SK-N-SH (cell line): ENCODE results near the gene SLC11A1. TPM values are rescaled to one million over a fixed set of nuclear protein-coding genes. Genes with fewer than 3 reads are reported as not detected.

Experiments used
- CTCF ChIA-PET: fragments of 300-600, 350-600 bp; formaldehyde crosslinking; extraction: SDS; loops from one replicate; lab custom pipeline; 2021; lab: Yijun Ruan, JAX
- POLR2A ChIA-PET: fragments of 350-600 bp; sonication (Branson Sonifier 250); formaldehyde crosslinking; extraction: SDS; loops from one replicate; lab custom pipeline; 2020; ENCODE audit warnings: antibody characterized with exemption, inconsistent platforms; lab: Yijun Ruan, JAX
- DNase-seq: peaks from one replicate; pipeline ENCODE4 v3.0.0; 2012
- H2AFZ ChIP-seq: fragments of 200-600 bp; sonication (generic); 2 replicates; pipeline ENCODE4 v1.8.1; 2016; ENCODE audit warnings: antibody characterized with exemption, mild to moderate bottlenecking, low read depth
- H3F3A ChIP-seq: fragments of 200-600 bp; sonication (generic); replicated peaks from 2 replicates; pipeline ENCODE3; 2016; ENCODE audit warnings: antibody characterized with exemption, mild to moderate bottlenecking; ENCODE audit not compliant: insufficient read depth
- H3K27ac ChIP-seq, 2 experiments: fragments of 200-500 bp in 1 of 2; fragments of 200-600 bp in 1 of 2; sonication (Bioruptor generic) in 1 of 2; sonication (generic), shearing (Covaris generic) in 1 of 2; 2 replicates each; pipeline versions ENCODE4 v1.5.1 to v1.6.1; 2014 to 2016; ENCODE audit warnings: low read depth in 2 of 2, inconsistent platforms in 1 of 2, low read length in 1 of 2, mild to moderate bottlenecking in 1 of 2, mixed read lengths in 1 of 2
- H3K27me3 ChIP-seq: fragments of 200-600 bp; sonication (generic), shearing (Covaris generic); 2 replicates; pipeline ENCODE4 v1.6.1; 2016; ENCODE audit warnings: mixed run types; ENCODE audit not compliant: insufficient read depth
- H3K36me3 ChIP-seq, 2 experiments: fragments of 200-500 bp in 1 of 2; fragments of 200-600 bp in 1 of 2; sonication (Bioruptor generic) in 1 of 2; sonication (generic) in 1 of 2; replicated peaks in 1 of 2; 2 replicates each; pipeline versions ENCODE3 to v1.5.1; 2014 to 2016; ENCODE audit warnings: low read length in 1 of 2, mild to moderate bottlenecking in 1 of 2; ENCODE audit not compliant: insufficient read depth in 2 of 2, control insufficient read depth in 1 of 2
- H3K4me1 ChIP-seq, 2 experiments: fragments of 200-500 bp in 1 of 2; fragments of 200-600 bp in 1 of 2; sonication (Bioruptor generic) in 1 of 2; sonication (generic), shearing (Covaris generic) in 1 of 2; 2 replicates each; pipeline versions ENCODE4 v1.5.1 to v1.6.1; 2014 to 2016; ENCODE audit warnings: low read depth in 1 of 2, low read length in 1 of 2, mixed run types in 1 of 2; ENCODE audit not compliant: insufficient read depth in 2 of 2, control insufficient read depth in 1 of 2
- H3K4me2 ChIP-seq: fragments of 200-600 bp; sonication (generic), shearing (Covaris generic); 2 replicates; pipeline ENCODE4 v1.6.1; 2017; ENCODE audit warnings: mixed run types
- H3K4me3 ChIP-seq, 2 experiments: fragments of 200-500 bp in 1 of 2; fragments of 200-600 bp in 1 of 2; sonication (Bioruptor generic) in 1 of 2; sonication (generic), shearing (Covaris generic) in 1 of 2; 2 replicates each; pipeline versions ENCODE4 v1.5.1 to v1.8.1; 2014 to 2016; ENCODE audit warnings: low read depth in 2 of 2, inconsistent platforms in 1 of 2, low read length in 1 of 2, mild to moderate bottlenecking in 1 of 2, mixed read lengths in 1 of 2, moderate library complexity in 1 of 2
- H3K79me2 ChIP-seq: fragments of 200-600 bp; sonication (generic); 2 replicates; pipeline ENCODE4 v1.8.1; 2017; ENCODE audit warnings: mild to moderate bottlenecking; ENCODE audit not compliant: insufficient read depth
- H3K9ac ChIP-seq: fragments of 200-600 bp; sonication (generic); 2 replicates; pipeline ENCODE4 v1.6.1; 2017; ENCODE audit warnings: mixed run types
- H3K9me2 ChIP-seq: fragments of 200-600 bp; sonication (generic); 2 replicates; pipeline ENCODE4 v1.6.1; 2017; ENCODE audit warnings: mixed run types
- H3K9me3 ChIP-seq: fragments of 200-600 bp; sonication (generic); 2 replicates; pipeline ENCODE4 v1.6.1; 2017; ENCODE audit warnings: mixed run types, mild to moderate bottlenecking, moderate library complexity
- H4K20me1 ChIP-seq: fragments of 200-600 bp; sonication (generic); 2 replicates; pipeline ENCODE4 v1.6.1; 2017; ENCODE audit warnings: mild to moderate bottlenecking, mixed run types; ENCODE audit not compliant: insufficient read depth
- CTCF ChIP-seq: fragments of 200-600 bp; sonication (generic); IDR thresholded peaks from 2 replicates; pipeline ENCODE4 v1.6.1; 2017; ENCODE audit warnings: antibody characterized with exemption, mild to moderate bottlenecking, moderate library complexity
- FOXM1 ChIP-seq: IDR thresholded peaks from 2 replicates; pipeline ENCODE4 v1.4.0; 2012; ENCODE audit warnings: low read depth, mild to moderate bottlenecking
- GABPA ChIP-seq: IDR thresholded peaks from 2 replicates; pipeline ENCODE4 v1.4.0; 2012; ENCODE audit warnings: low read depth, mild to moderate bottlenecking
- JUND ChIP-seq: IDR thresholded peaks from 2 replicates; pipeline ENCODE4 v1.4.0; 2012
- MAX ChIP-seq: IDR thresholded peaks from 2 replicates; pipeline ENCODE4 v1.4.0; 2012; ENCODE audit warnings: low read depth
- MXI1 ChIP-seq: IDR thresholded peaks from 2 replicates; pipeline ENCODE4 v1.6.1; 2012; ENCODE audit warnings: mild to moderate bottlenecking, low read depth, low read length, improper control_type of control experiment
- NFIC ChIP-seq: IDR thresholded peaks from 2 replicates; pipeline ENCODE4 v1.4.0; 2012; ENCODE audit warnings: borderline replicate concordance
- NRF1 ChIP-seq: IDR thresholded peaks from 2 replicates; pipeline ENCODE4 v1.6.1; 2012; ENCODE audit warnings: low read depth, mild to moderate bottlenecking, low read length
- PBX3 ChIP-seq: IDR thresholded peaks from 2 replicates; pipeline ENCODE4; 2012
- RCOR1 ChIP-seq: fragments of 150-350 bp; IDR thresholded peaks from 2 replicates; pipeline ENCODE4 v1.6.1; 2017; ENCODE audit warnings: antibody characterized with exemption, low read length
- RFX5 ChIP-seq: IDR thresholded peaks from 2 replicates; pipeline ENCODE4 v1.6.1; 2012; ENCODE audit warnings: mild to moderate bottlenecking, improper control_type of control experiment, low read length
- RXRA ChIP-seq: IDR thresholded peaks from 2 replicates; pipeline ENCODE4 v1.4.0; 2012; ENCODE audit warnings: low read depth, mild to moderate bottlenecking, borderline replicate concordance
- SMC3 ChIP-seq: IDR thresholded peaks from 2 replicates; pipeline ENCODE4 v1.6.1; 2012; ENCODE audit warnings: low read depth, low read length, improper control_type of control experiment
- TAF1 ChIP-seq: IDR thresholded peaks from 2 replicates; pipeline ENCODE4 v1.6.1; 2012; ENCODE audit warnings: low read depth, mild to moderate bottlenecking, low read length, moderate library complexity, borderline replicate concordance
- TCF12 ChIP-seq: IDR thresholded peaks from 2 replicates; pipeline ENCODE4 v1.4.0; 2012
- TEAD4 ChIP-seq: IDR thresholded peaks from 2 replicates; pipeline ENCODE4 v1.4.0; 2012; ENCODE audit warnings: mild to moderate bottlenecking, borderline replicate concordance; ENCODE audit not compliant: insufficient read depth
- USF2 ChIP-seq: fragments of 150-350 bp; IDR thresholded peaks from 2 replicates; pipeline ENCODE4 v1.6.1; 2017; ENCODE audit warnings: antibody characterized with exemption, low read length, low read depth, borderline replicate concordance
- ZBTB33 ChIP-seq: IDR thresholded peaks from 2 replicates; pipeline ENCODE4 v1.4.0; 2012; ENCODE audit warnings: low read depth, borderline replicate concordance
- WGBS: methylation state at CpG from one replicate; pipeline ENCODE4 v1.1.6; 2017; ENCODE audit warnings: low lambda C conversion rate; 5-methylcytosine and 5-hydroxymethylcytosine counted together
- polyA plus RNA-seq, 3 experiments: library from polyadenylated mRNA; depleted of rRNA; stranded (reverse); fragments of >200 nt; gene quantifications; 2 replicates each; pipeline ENCODE4 v1.2.3, GENCODE V29; 2012

SLC11A1 gene
- polyA plus RNA-seq (2012; rRNA removed) = 0.26 and 0.31 TPM in 2 replicates
- polyA plus RNA-seq (2012; cell fraction: cytosol; rRNA removed) = 0.13 and 0.24 TPM in 2 replicates
- polyA plus RNA-seq (2012; cell fraction: nucleus; rRNA removed) = 0.25 and 0.56 TPM in 2 replicates

GRCh38 chr2:218381916-218382366, at the start of gene SLC11A1:
TSS of gene SLC11A1 (plus strand) at chr2:218382273. CDS start at chr2:218382369, 96 bp downstream.
- H3K79me2 ChIP-seq = no peaks in the 10 kb centered on the region
- H4K20me1 ChIP-seq = no peaks in the 10 kb centered on the region
- H3K9ac ChIP-seq = no peak within 1 kb of the TSS
- no peaks in the 10 kb centered on the region for H3K9me2 ChIP-seq
- no peaks in the 10 kb centered on the region for H3K9me3 ChIP-seq
- H2AFZ ChIP-seq = no peak within 1 kb of the TSS
- POLR2A ChIA-PET = no interaction called here
- WGBS = 86% methylated on average over 9 of the region's 13 CpGs
- H3K4me3 ChIP-seq = no peak within 1 kb of the TSS
- no peaks in the 10 kb centered on the region for H3K27me3 ChIP-seq
- no peak for TF ChIP-seq RFX5
- CTCF ChIA-PET = interaction anchor here (1.6 kb wide), 1 partner anchor 80 kb away, joined by 4 read pairs; no protein-coding TSS in a partner anchor
- H3K4me1 ChIP-seq = no peaks in the 10 kb centered on the region; a peak in 1 of 4 replicates
- no peaks in the 10 kb centered on the region for H3K36me3 ChIP-seq
- H3K4me2 ChIP-seq = no peak within 1 kb of the TSS
- no peak for DNase-seq
- H3K27ac ChIP-seq = no peak within 1 kb of the TSS
- no peaks in the 10 kb centered on the region for H3F3A ChIP-seq

DNA sequence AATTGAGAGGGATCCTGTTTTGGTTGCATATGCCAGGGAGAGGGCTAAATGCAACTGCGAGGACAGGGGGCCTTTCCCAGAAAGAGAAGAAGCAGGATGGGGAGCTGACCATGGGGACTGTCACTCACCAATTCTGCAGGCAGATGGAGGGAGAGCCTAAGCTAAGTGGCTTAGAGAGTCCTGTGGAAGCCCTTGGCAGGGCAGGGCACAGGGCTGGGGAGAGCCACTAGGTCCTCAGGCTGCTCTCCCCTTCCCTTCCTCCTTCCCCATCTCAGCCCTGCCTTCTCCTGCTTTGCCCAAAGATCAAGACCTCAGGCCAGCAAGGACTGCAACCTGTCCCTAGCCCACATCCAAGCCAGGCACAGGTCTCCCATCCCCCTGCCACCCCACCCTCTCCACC, 49.8 kb upstream of the SLC11A1 start:
- Histone ChIP-seq H3K9me3 (no peaks in the 10 kb centered on the region), H3K9ac (no peak overlapping the region), H2AFZ (no peak overlapping the region), H3F3A (no peaks in the 10 kb centered on the region), H3K36me3 (no peaks in the 10 kb centered on the region), H3K27me3 (no peaks in the 10 kb centered on the region), H3K27ac (no peak overlapping the region), H3K4me3 (no peak overlapping the region), H3K4me1 (peaks cover 0 to 2% of the 10 kb centered on the region in 2 experiments; a peak in 1 of 4 replicates), H3K9me2 (no peaks in the 10 kb centered on the region), H3K4me2 (no peak overlapping the region), H4K20me1 (no peaks in the 10 kb centered on the region), H3K79me2 (no peaks in the 10 kb centered on the region)
- DNase-seq = no peak
- WGBS = 100% methylated on average over 1 of the region's 1 CpG
- TF ChIP-seq RXRA (no peak), JUND (no peak), RCOR1 (no peak), NRF1 (no peak), GABPA (no peak), CTCF (no peak), SMC3 (no peak), NFIC (no peak), TAF1 (no peak), MAX (no peak), TEAD4 (no peak), ZBTB33 (no peak), USF2 (no peak), PBX3 (no peak), MXI1 (no peak), TCF12 (no peak), FOXM1 (no peak)
- CTCF ChIA-PET = no interaction called here
- POLR2A ChIA-PET = no interaction called here
